Testis (tissue), 5 donors: ENCODE measurements around the gene KCNH2. TPM values are rescaled to one million over a fixed set of nuclear protein-coding genes. Genes with fewer than 3 reads are reported as not detected.
"Not testable (repeated sequence)": the region's sequence is repeated elsewhere in the genome, so short reads cannot be mapped to it uniquely, and the experiment has no call there.

Experiments
- DNase-seq: peaks from one replicate; pipeline ENCODE4 v3.0.0-alpha.2; 2019
- H3K27ac ChIP-seq, 2 donors: fragments of 200-600 bp; sonication (generic); one replicate each; pipeline ENCODE4 v1.5.1; 2019
- H3K27me3 ChIP-seq: fragments of 200-600 bp; sonication (generic); one replicate; pipeline ENCODE4 v1.5.1; 2019
- H3K36me3 ChIP-seq: fragments of 200-600 bp; sonication (generic); one replicate; pipeline ENCODE4 v1.5.1; 2017; ENCODE audit warnings: low read depth; ENCODE audit errors: missing control alignments
- H3K4me1 ChIP-seq: fragments of 200-600 bp; sonication (generic); one replicate; pipeline ENCODE4 v1.5.1; 2019
- H3K4me3 ChIP-seq, 2 donors: fragments of 200-600 bp; sonication (generic); one replicate each; pipeline ENCODE4 v1.5.1; 2017 to 2019
- H3K9me3 ChIP-seq: fragments of 200-600 bp; sonication (generic); one replicate; pipeline ENCODE4 v1.5.1; 2017
- CTCF ChIP-seq, 3 experiments: fragments of 450-650 bp in 2 of 3; fragments of 200-600 bp in 1 of 3; sonication (generic) in 1 of 3; IDR thresholded peaks; one replicate each; pipeline ENCODE4 v1.5.1; 2016 to 2019; ENCODE audit warnings: antibody characterized with exemption in 3 of 3, mild to moderate bottlenecking in 2 of 3, moderate library complexity in 1 of 3
- POLR2A ChIP-seq: fragments of 450-650 bp; IDR thresholded peaks from one replicate; pipeline ENCODE4 v1.6.1; 2017; ENCODE audit warnings: antibody characterized with exemption, mild to moderate bottlenecking, moderate library complexity
- WGBS, 2 donors: methylation state at CpG; one replicate each; pipeline ENCODE4 v1.1.5; 2018; 5-methylcytosine and 5-hydroxymethylcytosine counted together
- intact Hi-C: fragments of 100-400 bp; cut with DNase I; formaldehyde crosslinking; loops from one replicate; pipeline ENCODE4 v1.15.1; 2023; ENCODE audit warnings: low total_unique reads
- long read RNA-seq, 2 donors: transcript quantifications; one replicate each; lab custom pipeline, GENCODE V29; 2026
- polyA plus RNA-seq: library from polyadenylated mRNA; stranded (reverse); fragments of 350-450 nt; fragmentation: Illumina TruSeq; extraction: RNeasy Lipid Tissue Mini Kit (QIAGEN cat#74804); gene quantifications from one replicate; pipeline ENCODE4 v1.2.3, GENCODE V29; 2014; ENCODE audit warnings: low read depth, low replicate concordance; ENCODE audit not compliant: insufficient read depth
- total RNA-seq, 2 donors: library from RNA; depleted of rRNA; stranded (reverse); fragments of >200 nt; gene quantifications; one replicate each; pipeline ENCODE4 v1.2.3, GENCODE V29; 2016

Gene KCNH2
- 100 to 1,000 TPM; 230 to 247 TPM for total RNA-seq
- 82.5 TPM for polyA plus RNA-seq
- long read RNA-seq, donor 1, partial matches to known transcripts, result 19 of 26 reads
- long read RNA-seq, donor 1, other reads (novel, unspliced or antisense), result 0 of 26 reads
- long read RNA-seq, donor 2, full-length matches to known transcripts, result 3 of 10 reads
- long read RNA-seq, donor 2, partial matches to known transcripts, result 7 of 10 reads
- long read RNA-seq, donor 2, other reads (novel, unspliced or antisense), result 0 of 10 reads

- H3K4me1 ChIP-seq, result peaks cover 47% of the 10 kb centered on the region
- H3K4me3 ChIP-seq, result peak within 1 kb of the TSS; percentile 57 to 67
- no peaks in the 10 kb centered on the region for H3K9me3 ChIP-seq
- no peaks in the 10 kb centered on the region for H3K27me3 ChIP-seq
- DNase-seq, result peak; percentile 72
- intact Hi-C loops, result no loop called here
- TF ChIP-seq POLR2A (no peak), CTCF (IDR thresholded peaks at IDR 0.05) (no peak)
- WGBS, 2 donors, result 0% methylated on average over 5 to 47 of the region's 81 CpGs
- peak within 1 kb of the TSS; percentile 83 for H3K27ac ChIP-seq
- no peaks in the 10 kb centered on the region for H3K36me3 ChIP-seq
These were observed at the start of gene KCNH2 for GRCh38 chr7:150978126-150978789. Gene KCNH2 (minus strand): TSS chr7:150978321. CDS start chr7:150977913, 408 bp downstream.

- 12 to 15% methylated on average over 16 of the region's 16 CpGs for WGBS, 2 donors
- intact Hi-C loops, result not testable (repeated sequence)
These were observed 49.6 kb upstream of the KCNH2 start for GRCh38 chr7:151027728-151028130.

GRCh38 chr7:151026771-151027727 lies 48.9 kb upstream of the KCNH2 start:
- DNase-seq, H3K27ac ChIP-seq, H3K4me1 ChIP-seq, H3K36me3 ChIP-seq, intact Hi-C loops, H3K9me3 ChIP-seq, H3K27me3 ChIP-seq: not testable (repeated sequence)
- 46 to 51% methylated on average over 19 of the region's 19 CpGs for WGBS, 2 donors
- H3K4me3 ChIP-seq, result peak overlapping the region in 1 of 2 donors; percentile 64

More at GRCh38 chr7:151027728-151028130, 49.6 kb upstream of the KCNH2 start:
- peak overlapping the region; percentile 64 to 87 for H3K4me3 ChIP-seq
- not testable (repeated sequence) for H3K9me3 ChIP-seq, H3K4me1 ChIP-seq, DNase-seq, H3K27me3 ChIP-seq, H3K36me3 ChIP-seq
- H3K27ac ChIP-seq, result peak overlapping the region; percentile 31 to 51

- TF ChIP-seq POLR2A, result no peak
- TF ChIP-seq CTCF (IDR thresholded peaks at IDR 0.05), result no peak
- intact Hi-C loops, result no loop called here
These were observed 48.0 kb upstream of the KCNH2 start for GRCh38 chr7:151025924-151026671.

GRCh38 chr7:151024435-151025056 lies 46.4 kb upstream of the KCNH2 start, which contains the start of gene ATG9B:
Gene ATG9B (minus strand): TSS chr7:151024494. CDS start chr7:151024423, 71 bp downstream.
- WGBS, 2 donors, result 76 to 78% methylated on average over 4 of the region's 4 CpGs
- TF ChIP-seq POLR2A (no peak), CTCF (IDR thresholded peaks at IDR 0.05) (no peak)
- Histone ChIP-seq H3K27ac (no peak within 1 kb of the TSS), H3K27me3 (no peaks in the 10 kb centered on the region), H3K4me1 (peaks cover 7% of the 10 kb centered on the region), H3K36me3 (no peaks in the 10 kb centered on the region), H3K4me3 (no peak within 1 kb of the TSS), H3K9me3 (no peaks in the 10 kb centered on the region)
- no peak for DNase-seq
- intact Hi-C loops, result no loop called here

More at GRCh38 chr7:151025924-151026671, 48.0 kb upstream of the KCNH2 start:
- H3K4me1 ChIP-seq, result peaks cover 7% of the 10 kb centered on the region
- DNase-seq, result no peak
- no peaks in the 10 kb centered on the region for H3K9me3 ChIP-seq
- H3K36me3 ChIP-seq, result no peaks in the 10 kb centered on the region
- no peak overlapping the region for H3K27ac ChIP-seq
- H3K4me3 ChIP-seq, result no peak overlapping the region
- H3K27me3 ChIP-seq, result no peaks in the 10 kb centered on the region
- 86 to 95% methylated on average over 4 of the region's 4 CpGs for WGBS, 2 donors
